Fibroblast of pulmonary artery (primary cell): ENCODE results near the gene ZNF239.
"Not testable (repeated sequence)": the region's sequence is repeated elsewhere in the genome, so short reads cannot be mapped to it uniquely, and the experiment has no call there.

Experiments
- DNase-seq: peaks from one replicate; pipeline ENCODE4 v3.0.0-alpha.2; 2010; ENCODE audit warnings: low read depth
- H3K4me3 ChIP-seq: replicated peaks from 2 replicates; pipeline ENCODE4 v1.5.1; 2011; ENCODE audit warnings: low read depth, mild to moderate bottlenecking, control low read depth, low read length, moderate library complexity
- TF ChIP-seq, protein P1 (sequence below): IDR thresholded peaks from 2 replicates; pipeline ENCODE4 v1.5.1; 2011; ENCODE audit warnings: mild to moderate bottlenecking, control low read depth, low read length, inconsistent platforms; ENCODE audit errors: missing control alignments

ZNF239 gene

GRCh38 chr10:43576580-43576979 lies 2.2 kb upstream of the ZNF239 start:
- no peak for DNase-seq
- TF ChIP-seq, protein P1, sequence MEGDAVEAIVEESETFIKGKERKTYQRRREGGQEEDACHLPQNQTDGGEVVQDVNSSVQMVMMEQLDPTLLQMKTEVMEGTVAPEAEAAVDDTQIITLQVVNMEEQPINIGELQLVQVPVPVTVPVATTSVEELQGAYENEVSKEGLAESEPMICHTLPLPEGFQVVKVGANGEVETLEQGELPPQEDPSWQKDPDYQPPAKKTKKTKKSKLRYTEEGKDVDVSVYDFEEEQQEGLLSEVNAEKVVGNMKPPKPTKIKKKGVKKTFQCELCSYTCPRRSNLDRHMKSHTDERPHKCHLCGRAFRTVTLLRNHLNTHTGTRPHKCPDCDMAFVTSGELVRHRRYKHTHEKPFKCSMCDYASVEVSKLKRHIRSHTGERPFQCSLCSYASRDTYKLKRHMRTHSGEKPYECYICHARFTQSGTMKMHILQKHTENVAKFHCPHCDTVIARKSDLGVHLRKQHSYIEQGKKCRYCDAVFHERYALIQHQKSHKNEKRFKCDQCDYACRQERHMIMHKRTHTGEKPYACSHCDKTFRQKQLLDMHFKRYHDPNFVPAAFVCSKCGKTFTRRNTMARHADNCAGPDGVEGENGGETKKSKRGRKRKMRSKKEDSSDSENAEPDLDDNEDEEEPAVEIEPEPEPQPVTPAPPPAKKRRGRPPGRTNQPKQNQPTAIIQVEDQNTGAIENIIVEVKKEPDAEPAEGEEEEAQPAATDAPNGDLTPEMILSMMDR = no peak
- no peak overlapping the region for H3K4me3 ChIP-seq

DNA sequence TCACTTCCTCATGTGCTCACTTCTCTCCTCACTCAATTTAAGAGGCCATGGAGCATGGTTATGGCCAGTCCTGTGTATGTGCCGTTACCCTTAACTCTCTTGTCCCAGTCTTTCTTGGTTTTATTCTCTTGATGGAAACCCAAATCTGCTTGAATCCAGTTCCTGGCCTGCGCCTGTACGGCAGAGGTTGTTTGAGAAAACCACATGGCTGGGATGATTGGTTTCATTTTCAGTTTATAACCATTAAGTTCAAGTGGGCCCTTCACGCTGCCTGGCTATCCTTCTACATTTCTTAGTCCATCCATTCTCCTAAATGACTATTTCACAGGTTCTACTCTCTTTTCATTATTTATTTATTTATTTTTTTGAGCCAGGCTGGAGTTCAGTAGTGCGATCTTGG lies 1.6 kb upstream of the ZNF239 start:
- DNase-seq = no peak
- H3K4me3 ChIP-seq = no peak overlapping the region
- TF ChIP-seq, protein P1 = no peak

- peak overlapping the region; percentile 52 for H3K4me3 ChIP-seq
- TF ChIP-seq, protein P1 = no peak
- no peak for DNase-seq
Measured at GRCh38 chr10:43574906-43575305, 490 bp upstream of the ZNF239 start.

DNA sequence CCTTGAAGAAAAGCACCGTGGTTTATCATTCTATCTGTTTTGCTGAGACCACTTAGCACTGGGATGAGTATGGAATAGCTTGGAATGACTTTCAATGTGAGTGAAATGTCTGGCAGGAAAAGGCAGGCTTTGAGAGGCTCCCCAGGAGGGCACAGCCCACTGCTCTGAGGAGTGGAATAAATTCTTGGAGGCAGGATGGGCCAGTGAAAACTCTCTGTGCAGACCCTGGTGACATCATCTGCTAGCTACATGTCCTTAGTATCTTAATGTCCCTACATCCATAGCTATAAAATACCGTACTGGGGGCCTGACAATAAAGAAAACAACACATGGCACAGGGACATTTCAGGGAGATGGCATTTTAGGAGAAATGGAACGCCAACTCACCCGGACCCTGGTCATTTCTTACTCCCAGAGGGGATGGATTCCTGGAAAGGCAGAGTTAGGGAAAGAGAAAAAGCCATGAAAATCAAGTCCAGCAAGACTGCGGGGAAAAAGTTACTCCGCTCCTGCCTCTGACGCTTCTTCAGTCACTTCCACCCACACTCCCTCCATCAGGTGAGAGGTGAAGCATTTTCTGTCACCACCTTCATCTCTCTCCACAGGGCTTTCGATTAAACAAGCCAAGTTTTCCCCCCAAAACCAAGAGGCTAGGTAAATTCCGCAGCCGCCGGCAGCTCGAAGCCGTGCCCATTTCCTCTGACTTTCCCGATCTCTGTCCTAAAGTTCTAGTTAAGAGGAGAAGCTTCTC lies 991 bp downstream of the ZNF239 start:
- TF ChIP-seq, protein P1 = no peak
- DNase-seq = no peak
- H3K4me3 ChIP-seq = peak overlapping the region; percentile 52

DNA sequence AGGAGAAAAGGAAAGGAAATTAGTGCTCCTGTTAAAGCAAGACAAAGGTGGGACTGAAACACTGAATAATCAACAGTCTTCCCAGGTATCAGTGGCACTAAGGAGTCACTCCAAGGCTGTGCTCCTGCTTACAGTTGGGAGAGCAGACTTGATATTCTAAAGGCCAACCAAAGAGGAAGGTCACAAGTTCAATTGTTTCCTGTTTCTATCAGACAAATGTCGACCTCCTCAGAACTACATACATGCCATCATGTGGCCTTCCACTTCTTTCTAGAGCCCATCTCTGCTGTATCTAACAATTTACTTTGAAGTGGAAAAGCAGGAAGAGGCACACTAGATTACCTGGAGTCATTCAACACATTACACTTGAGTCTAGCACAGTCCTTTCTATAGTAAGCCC lies 3.4 kb downstream of the ZNF239 start:
- no peak for DNase-seq
- H3K4me3 ChIP-seq = no peak overlapping the region
- TF ChIP-seq, protein P1 = no peak

DNA sequence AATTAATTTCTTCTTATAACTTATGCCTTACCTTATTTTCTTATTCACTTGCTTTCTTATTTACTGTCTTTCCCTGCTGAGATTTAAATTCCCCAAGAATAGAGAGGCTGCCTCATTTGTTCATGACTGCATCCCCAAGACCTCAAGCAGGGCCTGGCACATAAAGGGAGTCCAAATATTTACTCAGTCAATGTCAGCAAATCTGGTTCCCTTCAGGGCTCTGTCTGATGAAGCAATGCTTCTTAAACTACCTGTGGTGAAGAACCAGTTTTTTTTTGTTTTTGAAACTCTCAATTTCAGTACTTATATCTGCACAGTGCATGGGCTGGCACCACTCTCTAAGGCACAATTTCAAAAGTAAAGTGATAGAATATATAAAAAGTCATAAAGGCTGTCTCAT lies 4.7 kb downstream of the ZNF239 start:
- H3K4me3 ChIP-seq = no peak overlapping the region
- TF ChIP-seq, protein P1 = no peak
- no peak for DNase-seq

DNA sequence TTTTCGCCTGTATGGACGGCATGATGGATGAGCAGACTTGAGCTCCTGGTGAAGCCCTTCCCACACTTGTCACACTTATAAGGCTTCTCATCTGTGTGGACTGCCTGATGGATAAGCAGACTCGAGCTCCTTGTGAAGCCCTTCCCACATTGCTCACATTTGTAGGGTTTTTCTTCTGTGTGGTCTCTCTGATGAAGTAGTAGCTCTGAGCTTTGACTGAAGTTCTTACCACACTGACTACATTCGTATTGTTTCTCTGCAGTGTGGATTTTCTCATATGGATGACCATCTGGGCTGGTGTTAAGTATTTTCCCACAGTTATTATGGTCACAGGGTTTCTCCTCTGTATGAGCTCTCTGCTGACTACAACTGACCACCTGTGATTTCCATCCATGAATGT lies 17.2 kb downstream of the ZNF239 start:
- H3K4me3 ChIP-seq = no peak overlapping the region
- no peak for DNase-seq
- TF ChIP-seq, protein P1 = no peak

- H3K4me3 ChIP-seq, DNase-seq: not testable (repeated sequence)
Measured at GRCh38 chr10:43543746-43544145, 30.7 kb downstream of the ZNF239 start.
